Stomach smooth muscle (tissue), 2 donors: Measurements from ENCODE around the gene SBK1.

Source experiments
- H3K27ac ChIP-seq: one replicate; pipeline ENCODE4 v1.7.0; 2013; ENCODE audit warnings: mild to moderate bottlenecking, low read length, inconsistent platforms
- H3K27me3 ChIP-seq, 2 donors: one replicate each; pipeline ENCODE4 v1.7.0; 2013; ENCODE audit warnings: low read length in 2 of 2; ENCODE audit not compliant: insufficient read depth in 2 of 2, control insufficient read depth in 1 of 2
- H3K36me3 ChIP-seq, 2 donors: one replicate each; pipeline ENCODE4 v1.7.0; 2013; ENCODE audit warnings: low read length in 2 of 2; ENCODE audit not compliant: control insufficient read depth in 2 of 2, insufficient read depth in 2 of 2
- H3K4me1 ChIP-seq: one replicate; pipeline ENCODE4 v1.7.0; 2013; ENCODE audit warnings: low read length; ENCODE audit not compliant: control insufficient read depth, insufficient read depth
- H3K4me3 ChIP-seq, 2 donors: one replicate each; pipeline ENCODE4 v1.7.0; 2013; ENCODE audit warnings: low read length in 2 of 2
- H3K9ac ChIP-seq, 2 donors: one replicate each; pipeline ENCODE4 v1.7.0; 2013; ENCODE audit warnings: low read length in 2 of 2, mild to moderate bottlenecking in 1 of 2
- H3K9me3 ChIP-seq, 2 donors: one replicate each; pipeline ENCODE4 v1.7.0; 2013; ENCODE audit warnings: low read length in 2 of 2; ENCODE audit not compliant: control insufficient read depth in 2 of 2
- donor health status: healthy.
- donor health status: Pancreatic carcinoma.

SBK1 gene

GRCh38 chr16:28261942-28262341 lies 30.4 kb upstream of the SBK1 start:
- peaks cover 0 to 13% of the 10 kb centered on the region in 2 donors for H3K27me3 ChIP-seq
- peaks cover 3 to 4% of the 10 kb centered on the region in 2 donors for H3K9me3 ChIP-seq
- no peaks in the 10 kb centered on the region for H3K36me3 ChIP-seq
- H3K27ac ChIP-seq = no peak overlapping the region
- H3K9ac ChIP-seq = no peak overlapping the region
- peaks cover 14% of the 10 kb centered on the region for H3K4me1 ChIP-seq
- no peak overlapping the region for H3K4me3 ChIP-seq

- H3K9ac ChIP-seq = no peak overlapping the region
- no peaks in the 10 kb centered on the region for H3K36me3 ChIP-seq
- H3K4me1 ChIP-seq = peaks cover 10% of the 10 kb centered on the region
- no peak overlapping the region for H3K27ac ChIP-seq
- H3K4me3 ChIP-seq = no peak overlapping the region
- H3K9me3 ChIP-seq = peaks cover 3 to 4% of the 10 kb centered on the region in 2 donors
- peaks cover 0 to 13% of the 10 kb centered on the region in 2 donors for H3K27me3 ChIP-seq
Observed at GRCh38 chr16:28263305-28263704, 29.0 kb upstream of the SBK1 start.

- Histone ChIP-seq H3K9me3 (peaks cover 3 to 4% of the 10 kb centered on the region in 2 donors), H3K4me3 (no peak overlapping the region), H3K9ac (no peak overlapping the region), H3K27ac (no peak overlapping the region), H3K4me1 (no peaks in the 10 kb centered on the region), H3K27me3 (peaks cover 0 to 10% of the 10 kb centered on the region in 2 donors), H3K36me3 (no peaks in the 10 kb centered on the region)
Observed at GRCh38 chr16:28264656-28265055, 27.7 kb upstream of the SBK1 start.

- Histone ChIP-seq H3K27ac (no peak overlapping the region), H3K27me3 (peaks cover 0 to 7% of the 10 kb centered on the region in 2 donors), H3K9me3 (peaks cover 3 to 4% of the 10 kb centered on the region in 2 donors), H3K4me1 (no peaks in the 10 kb centered on the region), H3K4me3 (no peak overlapping the region), H3K36me3 (no peaks in the 10 kb centered on the region), H3K9ac (no peak overlapping the region)
Observed at GRCh38 chr16:28265822-28266221, 26.5 kb upstream of the SBK1 start.

- Histone ChIP-seq H3K9me3 (peaks cover 3 to 4% of the 10 kb centered on the region in 2 donors), H3K4me3 (no peak overlapping the region), H3K27me3 (peaks cover 0 to 2% of the 10 kb centered on the region in 2 donors), H3K27ac (no peak overlapping the region), H3K4me1 (no peaks in the 10 kb centered on the region), H3K9ac (no peak overlapping the region), H3K36me3 (no peaks in the 10 kb centered on the region)
Observed at GRCh38 chr16:28267356-28267755, 25.0 kb upstream of the SBK1 start.

- H3K27me3 ChIP-seq = peaks cover 3 to 9% of the 10 kb centered on the region in 2 donors
- H3K4me1 ChIP-seq = peaks cover 8% of the 10 kb centered on the region
- H3K9ac ChIP-seq = no peak overlapping the region
- H3K27ac ChIP-seq = no peak overlapping the region
- no peaks in the 10 kb centered on the region for H3K36me3 ChIP-seq
- no peaks in the 10 kb centered on the region for H3K9me3 ChIP-seq
- H3K4me3 ChIP-seq = no peak overlapping the region
Observed at GRCh38 chr16:28273511-28273910, 18.8 kb upstream of the SBK1 start.

- Histone ChIP-seq H3K9ac (no peak overlapping the region), H3K9me3 (no peaks in the 10 kb centered on the region), H3K4me3 (no peak overlapping the region), H3K36me3 (no peaks in the 10 kb centered on the region), H3K27me3 (peaks cover 3 to 9% of the 10 kb centered on the region in 2 donors), H3K27ac (no peak overlapping the region), H3K4me1 (peaks cover 8% of the 10 kb centered on the region)
Observed at GRCh38 chr16:28274676-28275075, 17.6 kb upstream of the SBK1 start.

GRCh38 chr16:28276301-28276700 lies 16.0 kb upstream of the SBK1 start:
- Histone ChIP-seq H3K27ac (no peak overlapping the region), H3K9me3 (no peaks in the 10 kb centered on the region), H3K36me3 (no peaks in the 10 kb centered on the region), H3K27me3 (peaks cover 3 to 10% of the 10 kb centered on the region in 2 donors), H3K4me3 (no peak overlapping the region), H3K9ac (no peak overlapping the region), H3K4me1 (peaks cover 8% of the 10 kb centered on the region)

- Histone ChIP-seq H3K9me3 (no peaks in the 10 kb centered on the region), H3K36me3 (no peaks in the 10 kb centered on the region), H3K9ac (peak overlapping the region; percentile 53 to 68), H3K27ac (no peak overlapping the region), H3K4me1 (peaks cover 8% of the 10 kb centered on the region), H3K4me3 (peak overlapping the region; percentile 74 to 79), H3K27me3 (peaks cover 3 to 10% of the 10 kb centered on the region in 2 donors)
Observed at GRCh38 chr16:28277537-28278388, 14.6 kb upstream of the SBK1 start.

GRCh38 chr16:28279006-28279405 lies 13.3 kb upstream of the SBK1 start:
- Histone ChIP-seq H3K27ac (no peak overlapping the region), H3K4me1 (peaks cover 8% of the 10 kb centered on the region), H3K27me3 (peaks cover 3 to 10% of the 10 kb centered on the region in 2 donors), H3K9me3 (no peaks in the 10 kb centered on the region), H3K9ac (no peak overlapping the region), H3K4me3 (no peak overlapping the region), H3K36me3 (no peaks in the 10 kb centered on the region)
